Measurements from ENCODE around the gene NKX2-8.
A peak's percentile ranks its signal among the peaks of the same experiment; 100 is the strongest.

Gene NKX2-8

DNA sequence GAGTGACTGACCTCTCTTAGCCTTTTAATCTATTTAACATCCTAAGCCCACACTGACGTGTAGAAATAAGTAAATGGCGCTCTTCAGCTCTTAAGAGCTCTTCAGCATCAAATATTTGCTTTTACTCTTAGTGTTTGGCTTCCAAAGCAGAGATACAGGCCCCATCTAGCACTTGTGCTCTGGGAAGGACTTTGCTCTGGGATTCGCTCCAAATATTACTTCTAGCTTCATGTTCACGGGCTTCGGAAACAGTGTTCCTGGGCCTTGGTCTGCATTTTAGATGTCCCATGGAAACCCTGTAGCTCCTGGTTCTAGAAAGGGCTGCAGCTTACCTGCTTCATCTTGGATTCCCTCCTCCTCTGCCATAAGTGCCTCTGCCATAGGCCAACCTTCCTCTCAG lies 2.7 kb upstream of the NKX2-8 start:
- H3K27ac ChIP-seq (ENCODE audit: poor library complexity, severe bottlenecking): no peak overlapping the region
- H3K4me1 ChIP-seq (ENCODE audit: insufficient read depth, poor library complexity, severe bottlenecking): no peaks in the 10 kb centered on the region
- ATAC-seq (ENCODE audit: low read depth) (no peak), DNase-seq (ENCODE audit: low spot score) (no peak)
- no peaks in the 10 kb centered on the region for H3K9me3 ChIP-seq (ENCODE audit: severe bottlenecking)
- TF ChIP-seq, protein P1, sequence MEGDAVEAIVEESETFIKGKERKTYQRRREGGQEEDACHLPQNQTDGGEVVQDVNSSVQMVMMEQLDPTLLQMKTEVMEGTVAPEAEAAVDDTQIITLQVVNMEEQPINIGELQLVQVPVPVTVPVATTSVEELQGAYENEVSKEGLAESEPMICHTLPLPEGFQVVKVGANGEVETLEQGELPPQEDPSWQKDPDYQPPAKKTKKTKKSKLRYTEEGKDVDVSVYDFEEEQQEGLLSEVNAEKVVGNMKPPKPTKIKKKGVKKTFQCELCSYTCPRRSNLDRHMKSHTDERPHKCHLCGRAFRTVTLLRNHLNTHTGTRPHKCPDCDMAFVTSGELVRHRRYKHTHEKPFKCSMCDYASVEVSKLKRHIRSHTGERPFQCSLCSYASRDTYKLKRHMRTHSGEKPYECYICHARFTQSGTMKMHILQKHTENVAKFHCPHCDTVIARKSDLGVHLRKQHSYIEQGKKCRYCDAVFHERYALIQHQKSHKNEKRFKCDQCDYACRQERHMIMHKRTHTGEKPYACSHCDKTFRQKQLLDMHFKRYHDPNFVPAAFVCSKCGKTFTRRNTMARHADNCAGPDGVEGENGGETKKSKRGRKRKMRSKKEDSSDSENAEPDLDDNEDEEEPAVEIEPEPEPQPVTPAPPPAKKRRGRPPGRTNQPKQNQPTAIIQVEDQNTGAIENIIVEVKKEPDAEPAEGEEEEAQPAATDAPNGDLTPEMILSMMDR (IDR thresholded peaks at IDR 0.05; ENCODE audit: poor library complexity, severe bottlenecking): no peak
- no peaks in the 10 kb centered on the region for H3K36me3 ChIP-seq (ENCODE audit: low read depth)
- H3K4me3 ChIP-seq (ENCODE audit: severe bottlenecking): no peak overlapping the region
- peaks cover 15% of the 10 kb centered on the region for H3K27me3 ChIP-seq (ENCODE audit: insufficient read depth, poor library complexity, severe bottlenecking)

- Histone ChIP-seq H3K27me3 (ENCODE audit: insufficient read depth, poor library complexity, severe bottlenecking) (peaks cover 15% of the 10 kb centered on the region), H3K4me1 (ENCODE audit: insufficient read depth, poor library complexity, severe bottlenecking) (no peaks in the 10 kb centered on the region)
Observed at GRCh38 chr14:36583893-36584811, 1.7 kb upstream of the NKX2-8 start.

GRCh38 chr14:36583242-36583892 lies 953 bp upstream of the NKX2-8 start:
- Histone ChIP-seq H3K9me3 (ENCODE audit: severe bottlenecking) (no peaks in the 10 kb centered on the region), H3K27me3 (ENCODE audit: insufficient read depth, poor library complexity, severe bottlenecking) (peaks cover 11% of the 10 kb centered on the region), H3K27ac (ENCODE audit: poor library complexity, severe bottlenecking) (no peak overlapping the region), H3K4me3 (ENCODE audit: severe bottlenecking) (no peak overlapping the region), H3K4me1 (ENCODE audit: insufficient read depth, poor library complexity, severe bottlenecking) (no peaks in the 10 kb centered on the region), H3K36me3 (ENCODE audit: low read depth) (no peaks in the 10 kb centered on the region)
- ATAC-seq (ENCODE audit: low read depth) (no peak), DNase-seq (ENCODE audit: low spot score) (no peak)
- TF ChIP-seq, protein P1 (IDR thresholded peaks at IDR 0.05; ENCODE audit: poor library complexity, severe bottlenecking): no peak

More at GRCh38 chr14:36583893-36584811, 1.7 kb upstream of the NKX2-8 start:
- Histone ChIP-seq H3K9me3 (ENCODE audit: severe bottlenecking) (no peaks in the 10 kb centered on the region), H3K27ac (ENCODE audit: poor library complexity, severe bottlenecking) (no peak overlapping the region), H3K36me3 (ENCODE audit: low read depth) (no peaks in the 10 kb centered on the region), H3K4me3 (ENCODE audit: severe bottlenecking) (no peak overlapping the region)
- no peak for ATAC-seq (ENCODE audit: low read depth)
- DNase-seq (ENCODE audit: low spot score): no peak
- TF ChIP-seq, protein P1 (IDR thresholded peaks at IDR 0.05; ENCODE audit: poor library complexity, severe bottlenecking): no peak

DNA sequence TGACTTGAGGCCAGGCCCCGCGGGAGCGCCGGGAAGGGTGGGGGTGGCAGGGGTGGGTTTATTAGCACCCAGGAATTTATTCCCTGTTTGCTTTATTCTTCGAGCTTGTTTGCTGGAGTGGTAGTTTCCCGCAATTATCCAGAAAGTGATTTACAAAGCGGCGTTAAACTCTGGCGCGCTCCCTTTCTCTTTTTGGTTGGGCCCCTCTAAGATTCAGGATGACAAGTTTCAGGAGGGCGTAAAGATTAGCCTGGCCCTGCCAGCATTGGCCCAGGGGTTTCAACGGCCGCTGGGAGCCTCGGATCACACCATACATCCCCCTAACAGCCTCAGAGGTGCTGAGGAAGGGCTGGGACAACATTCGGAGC lies 444 bp upstream of the NKX2-8 start:
- peaks cover 11% of the 10 kb centered on the region for H3K27me3 ChIP-seq (ENCODE audit: insufficient read depth, poor library complexity, severe bottlenecking)
- peak overlapping the region; percentile 51 for H3K4me3 ChIP-seq (ENCODE audit: severe bottlenecking)
- H3K4me1 ChIP-seq (ENCODE audit: insufficient read depth, poor library complexity, severe bottlenecking): no peaks in the 10 kb centered on the region
- H3K27ac ChIP-seq (ENCODE audit: poor library complexity, severe bottlenecking): no peak overlapping the region
- DNase-seq (ENCODE audit: low spot score) (no peak), ATAC-seq (ENCODE audit: low read depth) (no peak)
- H3K36me3 ChIP-seq (ENCODE audit: low read depth): no peaks in the 10 kb centered on the region
- no peaks in the 10 kb centered on the region for H3K9me3 ChIP-seq (ENCODE audit: severe bottlenecking)
- TF ChIP-seq, protein P1 (IDR thresholded peaks at IDR 0.05; ENCODE audit: poor library complexity, severe bottlenecking): no peak

Measured in RWPE2 (cell line).